Neural cell (in vitro differentiated cells): ENCODE results near the gene ATP6AP2.

Experiments used
- EZH2 ChIP-seq: fragments of 200-600, 300-800 bp; shearing (Covaris generic), sonication (generic); IDR thresholded peaks from 2 replicates; pipeline ENCODE4 v1.6.1; 2014; ENCODE audit warnings: antibody characterized with exemption, low read length, borderline replicate concordance, mild to moderate bottlenecking; ENCODE audit not compliant: insufficient read depth, poor library complexity, severe bottlenecking
- TF ChIP-seq, protein P1 (sequence below): fragments of 450-650 bp; IDR thresholded peaks from 2 replicates; pipeline ENCODE4 v1.5.1; 2014; ENCODE audit warnings: antibody characterized with exemption, mild to moderate bottlenecking, moderate library complexity; ENCODE audit not compliant: poor library complexity, severe bottlenecking

DNA sequence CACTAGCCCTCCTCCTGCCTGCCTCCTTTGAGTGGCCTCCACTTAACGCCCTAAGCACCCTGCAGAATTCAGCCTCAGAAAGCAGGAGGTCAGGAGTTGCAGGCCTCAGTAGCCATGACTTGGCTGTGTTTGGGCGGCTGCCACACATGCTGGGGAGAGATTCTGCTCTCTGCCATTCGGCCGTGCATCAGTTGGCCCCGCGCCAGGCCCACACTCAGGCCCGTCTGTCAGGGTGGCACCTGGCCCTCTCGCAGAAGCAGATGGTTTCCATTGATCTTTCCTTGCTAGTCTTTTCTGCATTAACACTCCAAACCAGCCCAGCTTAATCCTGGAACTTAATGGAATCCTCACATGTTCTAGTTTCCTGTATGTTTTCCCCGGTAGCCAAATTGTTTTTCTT lies 30.7 kb upstream of the ATP6AP2 start:
- TF ChIP-seq, protein P1, sequence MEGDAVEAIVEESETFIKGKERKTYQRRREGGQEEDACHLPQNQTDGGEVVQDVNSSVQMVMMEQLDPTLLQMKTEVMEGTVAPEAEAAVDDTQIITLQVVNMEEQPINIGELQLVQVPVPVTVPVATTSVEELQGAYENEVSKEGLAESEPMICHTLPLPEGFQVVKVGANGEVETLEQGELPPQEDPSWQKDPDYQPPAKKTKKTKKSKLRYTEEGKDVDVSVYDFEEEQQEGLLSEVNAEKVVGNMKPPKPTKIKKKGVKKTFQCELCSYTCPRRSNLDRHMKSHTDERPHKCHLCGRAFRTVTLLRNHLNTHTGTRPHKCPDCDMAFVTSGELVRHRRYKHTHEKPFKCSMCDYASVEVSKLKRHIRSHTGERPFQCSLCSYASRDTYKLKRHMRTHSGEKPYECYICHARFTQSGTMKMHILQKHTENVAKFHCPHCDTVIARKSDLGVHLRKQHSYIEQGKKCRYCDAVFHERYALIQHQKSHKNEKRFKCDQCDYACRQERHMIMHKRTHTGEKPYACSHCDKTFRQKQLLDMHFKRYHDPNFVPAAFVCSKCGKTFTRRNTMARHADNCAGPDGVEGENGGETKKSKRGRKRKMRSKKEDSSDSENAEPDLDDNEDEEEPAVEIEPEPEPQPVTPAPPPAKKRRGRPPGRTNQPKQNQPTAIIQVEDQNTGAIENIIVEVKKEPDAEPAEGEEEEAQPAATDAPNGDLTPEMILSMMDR = no peak
- no peak for TF ChIP-seq EZH2
